ENCODE measurements around the gene HECTD4.
"Not testable (repeated sequence)": the region's sequence is repeated elsewhere in the genome, so short reads cannot be mapped to it uniquely, and the experiment has no call there.

The HECTD4 gene
- 119 to 120 reads per million in 2 donors for total RNA-seq

GRCh38 chr12:112381883-112382796 lies at the start of gene HECTD4:
TSS of gene HECTD4 (minus strand) at chr12:112382431. CDS start at chr12:112382128, 303 bp downstream.
- peak; percentile 93 for DNase-seq

- DNase-seq, result no peak
These were observed 49.7 kb upstream of the HECTD4 start for GRCh38 chr12:112431965-112432364.

- no peak for DNase-seq
These were observed 48.7 kb upstream of the HECTD4 start for GRCh38 chr12:112430929-112431328.

- DNase-seq, result no peak
These were observed 45.5 kb upstream of the HECTD4 start for GRCh38 chr12:112427760-112428159.

GRCh38 chr12:112425582-112426382 lies 43.6 kb upstream of the HECTD4 start:
- DNase-seq, result no peak

- no peak for DNase-seq
These were observed 41.9 kb upstream of the HECTD4 start for GRCh38 chr12:112424126-112424525.

- DNase-seq, result no peak
These were observed 40.3 kb upstream of the HECTD4 start for GRCh38 chr12:112422531-112422930.

- DNase-seq, result no peak
These were observed 39.1 kb upstream of the HECTD4 start for GRCh38 chr12:112421363-112421762.

GRCh38 chr12:112420740-112421139 lies 38.5 kb upstream of the HECTD4 start:
- DNase-seq, result no peak

GRCh38 chr12:112419297-112420133 lies 37.3 kb upstream of the HECTD4 start:
- DNase-seq, result no peak

GRCh38 chr12:112418608-112419296 lies 36.5 kb upstream of the HECTD4 start, which contains the start of gene PTPN11:
TSS of gene PTPN11 (plus strand) at chr12:112418947. CDS start at chr12:112419112, 165 bp downstream.
- DNase-seq, result peak; percentile 89

GRCh38 chr12:112418273-112418607 lies 36.0 kb upstream of the HECTD4 start:
- DNase-seq, result no peak

GRCh38 chr12:112415457-112415856 lies 33.2 kb upstream of the HECTD4 start:
- DNase-seq, result not testable (repeated sequence)

GRCh38 chr12:112413855-112414625 lies 31.8 kb upstream of the HECTD4 start:
- no peak for DNase-seq

GRCh38 chr12:112409906-112410244 lies 27.6 kb upstream of the HECTD4 start:
- DNase-seq, result no peak

GRCh38 chr12:112409064-112409905 lies 27.1 kb upstream of the HECTD4 start, which contains the start of gene RPL6:
TSS of gene RPL6 (minus strand) at chr12:112409605. CDS start at chr12:112408656, 949 bp downstream.
- DNase-seq, result peak; percentile 57

GRCh38 chr12:112408621-112409020 lies 26.4 kb upstream of the HECTD4 start:
- no peak for DNase-seq

- DNase-seq, result not testable (repeated sequence)
These were observed 25.5 kb upstream of the HECTD4 start for GRCh38 chr12:112407683-112408082.

GRCh38 chr12:112406519-112407488 lies 24.6 kb upstream of the HECTD4 start:
- DNase-seq, result no peak
